HG03159 (cell line): Measurements from ENCODE around the gene SYDE2.

Experiments
- ATAC-seq: cut with Tn5 transposase; IDR thresholded peaks from one replicate; pipeline ENCODE4 v1.9.1; 2021; ENCODE audit warnings: mild to moderate bottlenecking, moderate library complexity; ENCODE audit not compliant: unreplicated experiment

The SYDE2 gene

GRCh38 chr1:85125891-85126290 is 74.9 kb downstream of the SYDE2 start:
- ATAC-seq = no peak

- no peak for ATAC-seq
Observed at GRCh38 chr1:85124091-85124490, 76.7 kb downstream of the SYDE2 start.

DNA sequence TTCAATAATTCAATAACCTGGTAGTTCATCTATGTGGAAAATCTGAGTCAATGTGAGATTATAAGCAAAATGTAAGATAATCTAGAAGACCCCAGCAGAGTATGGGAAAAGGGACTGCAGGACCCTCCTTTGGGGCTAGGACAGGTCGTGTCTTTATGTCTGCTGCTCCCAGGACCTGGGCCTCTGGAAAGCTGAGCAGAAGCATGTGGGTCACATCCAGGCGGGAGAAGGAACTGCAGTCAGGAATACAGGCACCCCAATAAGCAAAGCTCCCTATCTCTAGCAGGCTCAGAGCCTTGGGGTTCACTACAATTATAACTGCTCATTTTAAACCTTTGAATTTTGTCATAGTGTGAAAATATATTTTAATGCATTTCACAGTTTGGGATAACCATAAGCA is 78.6 kb downstream of the SYDE2 start:
- no peak for ATAC-seq

- no peak for ATAC-seq
Observed at GRCh38 chr1:85121744-85122143, 79.1 kb downstream of the SYDE2 start.

GRCh38 chr1:85118751-85119150 is 82.1 kb downstream of the SYDE2 start:
- ATAC-seq = no peak

GRCh38 chr1:85116856-85117255 is 84.0 kb downstream of the SYDE2 start:
- no peak for ATAC-seq

DNA sequence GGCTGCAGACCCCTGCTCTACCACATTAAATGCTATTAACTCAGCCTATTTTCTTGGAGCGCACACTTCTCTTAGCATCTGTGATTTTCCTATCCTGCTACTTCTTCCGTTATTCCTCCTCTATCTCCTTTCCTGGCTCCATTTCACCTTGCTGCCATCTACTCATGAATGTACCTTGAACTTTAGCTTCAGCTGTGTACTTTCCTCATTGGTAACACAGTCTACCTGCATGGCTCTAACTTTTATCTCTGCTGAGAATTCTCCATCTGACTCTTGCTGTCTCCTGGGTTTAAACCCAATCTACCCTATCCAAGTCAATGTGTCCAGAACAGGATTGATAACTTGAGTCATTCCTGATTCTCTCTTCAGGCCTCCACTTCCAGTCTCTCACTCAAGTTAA is 84.9 kb downstream of the SYDE2 start:
- no peak for ATAC-seq

DNA sequence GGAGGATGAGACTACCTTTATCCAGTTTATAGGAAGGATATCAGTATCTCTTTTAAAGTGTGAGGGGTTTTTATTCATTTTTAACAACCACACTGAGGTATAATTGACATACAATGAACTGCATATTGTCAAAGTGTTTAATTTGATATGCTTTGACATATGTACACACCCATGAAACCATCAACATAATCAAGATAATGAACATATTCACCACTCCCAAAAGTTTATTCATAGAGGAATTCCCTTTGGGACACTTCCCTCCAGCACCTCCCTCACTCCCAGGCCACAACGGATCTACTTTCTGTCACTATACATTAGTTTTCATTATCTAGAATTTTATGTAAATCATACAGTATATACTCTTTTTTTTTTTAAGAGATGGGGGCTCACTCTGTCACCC is 89.1 kb downstream of the SYDE2 start:
- no peak for ATAC-seq

- ATAC-seq = peak; percentile 80
Observed at GRCh38 chr1:85109475-85109874, 91.3 kb downstream of the SYDE2 start.
